Measurements from ENCODE around the gene TMEM225B. TPM values are rescaled to one million over a fixed set of nuclear protein-coding genes. Genes with fewer than 3 reads are reported as not detected.

Gene TMEM225B
- total RNA-seq, 2 experiments from 2014 or later = 1.0 TPM

DNA sequence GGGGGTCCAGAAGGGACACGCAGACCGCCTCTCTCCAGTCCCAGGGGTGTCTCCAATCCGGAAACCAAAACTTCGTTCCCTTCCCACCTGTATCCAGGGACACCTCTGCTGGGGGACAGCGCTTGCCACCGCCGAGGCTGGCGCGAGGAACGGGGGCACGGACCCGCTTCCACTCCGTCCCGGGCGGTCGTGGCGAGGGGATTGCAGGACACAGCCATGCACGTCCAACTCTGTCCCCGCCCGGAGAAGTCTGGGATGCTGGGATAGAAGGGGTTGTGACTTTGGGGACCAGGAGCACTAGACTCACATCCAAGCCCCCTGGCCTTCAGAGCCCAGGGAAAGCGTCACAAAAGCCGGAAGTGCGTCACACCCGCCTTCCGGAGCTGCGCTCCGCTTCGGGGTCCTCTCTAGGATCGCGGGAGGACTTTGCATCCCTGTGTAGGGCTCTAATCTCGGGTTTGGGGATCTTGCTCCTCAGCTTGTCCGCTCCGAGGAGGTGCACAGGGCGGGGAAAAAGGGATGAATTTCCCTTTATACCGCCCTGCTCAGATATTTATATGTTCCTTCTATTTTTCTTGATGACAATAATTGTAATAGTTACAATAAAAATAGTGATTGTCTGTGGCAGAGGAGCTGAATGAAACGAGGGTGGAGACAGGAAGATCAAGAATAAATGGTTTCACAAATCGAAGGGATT lies 46.2 kb upstream of the TMEM225B start, which contains the start of gene FAM200A:
FAM200A (minus strand) TSS at position 348 of the 697 bp plus-strand sequence. CDS start 3,707 bp downstream, outside the sequence.
- peak; percentile 70 to 95 (median 80) for DNase-seq
- ATAC-seq (ENCODE audit: poor library complexity) = peak; percentile 98
- peaks cover 42% of the 10 kb centered on the region for H3K36me3 ChIP-seq (ENCODE audit: insufficient read depth, low read length)
- H3K27me3 Mint-ChIP-seq = no peaks in the 10 kb centered on the region
- intact Hi-C loops (cut with DNase I, micrococcal nuclease) = loop anchor here (1.0 to 10.0 kb wide), 3 partner anchors 51 to 227 kb away; partner anchors contain the start of genes ARPC1A (in 1 of the 2), ZNF394 (in 1 of the 2) and ZSCAN25 (in 1 of the 2)
- POLR2A ChIA-PET = interaction anchor here (0.7 to 1.3 kb wide), 9 partner anchors 47 to 215 kb away, joined by 3 to 24 read pairs (median 5); partner anchors contain the start of genes BUD31, PDAP1, ZKSCAN5 and ZNF394
- peaks cover 56% of the 10 kb centered on the region for H3K4me1 Mint-ChIP-seq (ENCODE audit: low read depth)
- H3K4me3 ChIP-seq (ENCODE audit: low read length) = peak within 1 kb of the TSS; percentile 97
- H3K9me3 Mint-ChIP-seq = peaks cover 2% of the 10 kb centered on the region
- peaks cover 60% of the 10 kb centered on the region for H3K36me3 Mint-ChIP-seq (ENCODE audit: low read depth)
- CTCF ChIA-PET = interaction anchor here (1.2 kb wide), 1 partner anchor 14 kb away, joined by 3 read pairs; no protein-coding TSS in a partner anchor
- no peaks in the 10 kb centered on the region for H3K27me3 ChIP-seq (ENCODE audit: control insufficient read depth in 1 of 2, insufficient read depth in 2 of 2, low read length in 2 of 2)
- peak within 1 kb of the TSS; percentile 80 for H3K27ac Mint-ChIP-seq
- H3K4me3 Mint-ChIP-seq = peak within 1 kb of the TSS; percentile 92
- H3K27ac ChIP-seq (ENCODE audit: low read depth in 1 of 2, low read length in 2 of 2) = peak within 1 kb of the TSS; percentile 86 to 92
- no peaks in the 10 kb centered on the region for H3K9me3 ChIP-seq (ENCODE audit: control insufficient read depth in 1 of 2, insufficient read depth in 1 of 2, low read length in 2 of 2)
- H3K4me1 ChIP-seq (ENCODE audit: insufficient read depth, low read length) = peaks cover 33% of the 10 kb centered on the region
- TF ChIP-seq, protein P1, sequence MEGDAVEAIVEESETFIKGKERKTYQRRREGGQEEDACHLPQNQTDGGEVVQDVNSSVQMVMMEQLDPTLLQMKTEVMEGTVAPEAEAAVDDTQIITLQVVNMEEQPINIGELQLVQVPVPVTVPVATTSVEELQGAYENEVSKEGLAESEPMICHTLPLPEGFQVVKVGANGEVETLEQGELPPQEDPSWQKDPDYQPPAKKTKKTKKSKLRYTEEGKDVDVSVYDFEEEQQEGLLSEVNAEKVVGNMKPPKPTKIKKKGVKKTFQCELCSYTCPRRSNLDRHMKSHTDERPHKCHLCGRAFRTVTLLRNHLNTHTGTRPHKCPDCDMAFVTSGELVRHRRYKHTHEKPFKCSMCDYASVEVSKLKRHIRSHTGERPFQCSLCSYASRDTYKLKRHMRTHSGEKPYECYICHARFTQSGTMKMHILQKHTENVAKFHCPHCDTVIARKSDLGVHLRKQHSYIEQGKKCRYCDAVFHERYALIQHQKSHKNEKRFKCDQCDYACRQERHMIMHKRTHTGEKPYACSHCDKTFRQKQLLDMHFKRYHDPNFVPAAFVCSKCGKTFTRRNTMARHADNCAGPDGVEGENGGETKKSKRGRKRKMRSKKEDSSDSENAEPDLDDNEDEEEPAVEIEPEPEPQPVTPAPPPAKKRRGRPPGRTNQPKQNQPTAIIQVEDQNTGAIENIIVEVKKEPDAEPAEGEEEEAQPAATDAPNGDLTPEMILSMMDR (IDR thresholded peaks at IDR 0.05) = no peak

DNA sequence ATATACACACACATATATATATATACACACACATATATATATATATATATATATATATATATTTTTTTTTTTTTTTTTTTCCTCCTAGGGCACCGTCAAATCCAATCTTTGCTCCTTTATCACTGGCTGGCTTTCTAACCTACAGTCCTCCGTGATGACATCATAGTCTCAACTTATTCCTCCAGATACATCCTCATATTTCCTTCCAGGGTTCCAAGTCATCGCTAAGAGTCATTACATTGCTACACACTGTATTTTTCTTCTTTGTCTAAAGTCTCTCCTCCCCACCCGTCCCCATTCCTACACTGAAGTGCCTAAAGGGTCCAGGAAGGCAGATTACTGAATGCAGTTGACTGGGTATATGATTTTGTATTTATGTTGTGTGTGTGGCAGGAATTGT lies 45.0 kb upstream of the TMEM225B start:
- no peaks in the 10 kb centered on the region for H3K9me3 ChIP-seq (ENCODE audit: control insufficient read depth in 1 of 2, insufficient read depth in 1 of 2, low read length in 2 of 2)
- Mint-ChIP-seq H3K4me1 (ENCODE audit: low read depth) (peaks cover 68% of the 10 kb centered on the region), H3K36me3 (ENCODE audit: low read depth) (peaks cover 59% of the 10 kb centered on the region), H3K27me3 (no peaks in the 10 kb centered on the region), H3K9me3 (peaks cover 2% of the 10 kb centered on the region), H3K4me3 (peak overlapping the region; percentile 79), H3K27ac (peak overlapping the region; percentile 80)
- ATAC-seq (ENCODE audit: poor library complexity) (no peak), DNase-seq (no peak)
- TF ChIP-seq, protein P1 (IDR thresholded peaks at IDR 0.05) = no peak
- no peak overlapping the region for H3K27ac ChIP-seq (ENCODE audit: low read depth in 1 of 2, low read length in 2 of 2)
- H3K36me3 ChIP-seq (ENCODE audit: insufficient read depth, low read length) = peaks cover 37% of the 10 kb centered on the region
- CTCF ChIA-PET = no interaction called here
- no peaks in the 10 kb centered on the region for H3K27me3 ChIP-seq (ENCODE audit: control insufficient read depth in 1 of 2, insufficient read depth in 2 of 2, low read length in 2 of 2)
- no peak overlapping the region for H3K4me3 ChIP-seq (ENCODE audit: low read length)
- intact Hi-C loops (cut with DNase I, micrococcal nuclease) = loop anchor here (2.0 to 10.0 kb wide), 2 partner anchors 52 to 228 kb away; partner anchors contain the start of genes ARPC1A (in 1 of the 2) and ZNF394 (in 1 of the 2)
- peaks cover 39% of the 10 kb centered on the region for H3K4me1 ChIP-seq (ENCODE audit: insufficient read depth, low read length)
- POLR2A ChIA-PET = no interaction called here

DNA sequence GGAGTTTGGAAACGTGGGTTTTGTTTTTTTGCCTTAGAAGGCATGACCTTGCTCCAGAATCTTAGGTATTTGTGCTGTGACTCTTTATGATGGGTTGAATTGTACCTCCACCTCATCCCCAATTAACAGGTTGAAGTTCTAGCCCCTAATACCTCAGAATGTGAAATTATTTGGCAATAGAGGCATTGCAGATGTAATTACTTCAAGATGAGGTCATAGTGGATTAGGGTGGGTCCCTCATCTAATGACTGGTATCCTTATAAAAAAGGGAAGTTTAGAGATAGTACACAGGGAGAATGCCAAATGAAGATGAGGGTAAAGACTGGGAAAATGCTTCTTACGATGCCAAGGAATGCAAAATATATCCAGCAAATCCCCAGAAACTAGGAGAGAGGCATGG lies 43.1 kb upstream of the TMEM225B start:
- intact Hi-C loops (cut with DNase I, micrococcal nuclease) = loop anchor here (5.0 to 10.0 kb wide), 3 partner anchors 62 to 442 kb away; partner anchors contain the start of genes ARPC1A (in 1 of the 2) and ZSCAN25 (in 1 of the 2)
- Mint-ChIP-seq H3K27me3 (no peaks in the 10 kb centered on the region), H3K27ac (peak overlapping the region; percentile 95), H3K36me3 (ENCODE audit: low read depth) (peaks cover 59% of the 10 kb centered on the region), H3K9me3 (no peaks in the 10 kb centered on the region), H3K4me3 (peak overlapping the region; percentile 16), H3K4me1 (ENCODE audit: low read depth) (peaks cover 63% of the 10 kb centered on the region)
- H3K4me1 ChIP-seq (ENCODE audit: insufficient read depth, low read length) = peaks cover 53% of the 10 kb centered on the region
- H3K9me3 ChIP-seq (ENCODE audit: control insufficient read depth in 1 of 2, insufficient read depth in 1 of 2, low read length in 2 of 2) = no peaks in the 10 kb centered on the region
- H3K27me3 ChIP-seq (ENCODE audit: control insufficient read depth in 1 of 2, insufficient read depth in 2 of 2, low read length in 2 of 2) = no peaks in the 10 kb centered on the region
- no peak overlapping the region for H3K27ac ChIP-seq (ENCODE audit: low read depth in 1 of 2, low read length in 2 of 2)
- no peak overlapping the region for H3K4me3 ChIP-seq (ENCODE audit: low read length)
- TF ChIP-seq, protein P1 (IDR thresholded peaks at IDR 0.05) = no peak
- peaks cover 33% of the 10 kb centered on the region for H3K36me3 ChIP-seq (ENCODE audit: insufficient read depth, low read length)
- ATAC-seq (ENCODE audit: poor library complexity) = no peak
- DNase-seq = no peak
- ChIA-PET CTCF (no interaction called here), POLR2A (interaction anchor here (0.8 kb wide), 1 partner anchor 50 kb away, joined by 3 read pairs; the partner anchor contains the start of gene ZKSCAN5)
